Left lung (tissue), 10 donors: ENCODE results near the gene MRPS35. TPM values are rescaled to one million over a fixed set of nuclear protein-coding genes. Genes with fewer than 3 reads are reported as not detected.

Source experiments
- ATAC-seq: fragments of 200-7000 bp; cut with Tn5 transposase; one replicate; pipeline ENCODE4 v1.9.1; 2020; ENCODE audit warnings: moderate library complexity
- DNase-seq, 4 donors: peaks; one replicate each; pipeline ENCODE4 v3.0.0-alpha.2; 2013 to 2020
- H3K27ac ChIP-seq, 2 donors: fragments of 200-600 bp; sonication (generic) in 1 of 2; one replicate each; pipeline versions ENCODE4 v1.5.0 to v1.8.0; 2020 to 2021
- H3K27me3 ChIP-seq, 2 donors: fragments of 200-600 bp; sonication (generic) in 1 of 2; one replicate each; pipeline versions ENCODE4 v1.5.0 to v1.8.0; 2020 to 2021
- H3K36me3 ChIP-seq, 2 donors: fragments of 200-600 bp; sonication (generic) in 1 of 2; one replicate each; pipeline versions ENCODE4 v1.5.0 to v1.8.0; 2020 to 2021
- H3K4me1 ChIP-seq, 2 donors: fragments of 200-600 bp; one replicate each; pipeline ENCODE4 v1.8.0; 2021
- H3K4me3 ChIP-seq, 2 donors: fragments of 200-600 bp; sonication (generic) in 1 of 2; one replicate each; pipeline versions ENCODE4 v1.5.0 to v1.8.0; 2020 to 2021; ENCODE audit warnings: mild to moderate bottlenecking in 1 of 2
- H3K9me3 ChIP-seq, 2 donors: fragments of 200-600 bp; sonication (generic) in 1 of 2; one replicate each; pipeline versions ENCODE4 v1.5.0 to v1.8.0; 2020 to 2021
- CTCF ChIP-seq, 2 donors: fragments of 200-600 bp; sonication (generic) in 1 of 2; IDR thresholded peaks; one replicate each; pipeline versions ENCODE4 v1.5.0 to v1.8.0; 2021; ENCODE audit warnings: antibody characterized with exemption in 2 of 2
- intact Hi-C, 2 donors: fragments of 100-400 bp; cut with DNase I; formaldehyde crosslinking; loops; one replicate each; pipeline versions ENCODE4 v1.11.2 to v1.14.2; 2022
- polyA plus RNA-seq, 6 donors: library from polyadenylated mRNA; unstranded; fragments of 120-200 nt; gene quantifications; one replicate each; pipeline ENCODE4 v1.2.1, GENCODE V29; 2013; ENCODE audit not compliant: insufficient read length in 6 of 6
- total RNA-seq, 2 donors: library from RNA; stranded (reverse); fragmentation: NEBNext Ultra II Directional; extraction: Animal tissue kit (Norgen Biotek cat#: 25700); gene quantifications; one replicate each; pipeline ENCODE4 v1.2.1, GENCODE V29; 2021
- donor health status: DM: no; HTN: yes; CAD: no.
- donor health status: DM: no; HTN: no; CAD: no.

Gene MRPS35
- total and polyA plus RNA-seq, 8 donors: 31.9 to 56.6 (median 50.7) TPM

DNA sequence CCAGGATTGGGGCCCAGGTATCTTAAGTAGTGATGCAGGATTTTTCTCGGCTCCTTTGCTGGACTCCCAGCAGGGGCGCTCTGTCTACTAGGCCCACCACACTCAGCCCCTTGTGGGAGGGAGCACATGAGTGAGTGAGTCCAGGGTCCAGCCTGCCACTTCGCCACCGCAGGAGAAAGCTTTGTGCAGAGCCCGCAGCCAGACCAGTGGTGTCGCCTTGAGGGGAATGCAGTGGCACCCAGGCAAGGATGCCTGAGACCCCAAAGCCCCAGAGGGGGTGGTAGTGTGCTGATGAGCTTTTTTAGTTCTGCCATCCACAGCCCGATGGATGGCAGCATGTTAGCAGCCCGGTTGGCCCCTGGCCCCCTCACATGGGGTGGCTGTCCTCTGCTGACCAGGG is 5.4 kb upstream of the MRPS35 start:
- no peaks in the 10 kb centered on the region for H3K9me3 ChIP-seq
- H3K27me3 ChIP-seq: no peaks in the 10 kb centered on the region
- peaks cover 0 to 11% of the 10 kb centered on the region in 2 donors for H3K4me1 ChIP-seq
- ATAC-seq: no peak
- H3K36me3 ChIP-seq: no peaks in the 10 kb centered on the region
- peak in 1 of 4 donors; percentile 52 for DNase-seq
- intact Hi-C loops: no loop called here
- no peak overlapping the region for H3K4me3 ChIP-seq
- H3K27ac ChIP-seq: no peak overlapping the region
- no peak for TF ChIP-seq CTCF (IDR thresholded peaks at IDR 0.05)

- no peaks in the 10 kb centered on the region for H3K36me3 ChIP-seq
- DNase-seq (no peak), ATAC-seq (no peak)
- no peaks in the 10 kb centered on the region for H3K9me3 ChIP-seq
- no peaks in the 10 kb centered on the region for H3K27me3 ChIP-seq
- TF ChIP-seq CTCF (IDR thresholded peaks at IDR 0.05): no peak
- no peak overlapping the region for H3K27ac ChIP-seq
- no peak overlapping the region for H3K4me3 ChIP-seq
- intact Hi-C loops: no loop called here
- H3K4me1 ChIP-seq: peaks cover 8 to 22% of the 10 kb centered on the region in 2 donors
Measured at GRCh38 chr12:27707216-27707615, 3.4 kb upstream of the MRPS35 start.

DNA sequence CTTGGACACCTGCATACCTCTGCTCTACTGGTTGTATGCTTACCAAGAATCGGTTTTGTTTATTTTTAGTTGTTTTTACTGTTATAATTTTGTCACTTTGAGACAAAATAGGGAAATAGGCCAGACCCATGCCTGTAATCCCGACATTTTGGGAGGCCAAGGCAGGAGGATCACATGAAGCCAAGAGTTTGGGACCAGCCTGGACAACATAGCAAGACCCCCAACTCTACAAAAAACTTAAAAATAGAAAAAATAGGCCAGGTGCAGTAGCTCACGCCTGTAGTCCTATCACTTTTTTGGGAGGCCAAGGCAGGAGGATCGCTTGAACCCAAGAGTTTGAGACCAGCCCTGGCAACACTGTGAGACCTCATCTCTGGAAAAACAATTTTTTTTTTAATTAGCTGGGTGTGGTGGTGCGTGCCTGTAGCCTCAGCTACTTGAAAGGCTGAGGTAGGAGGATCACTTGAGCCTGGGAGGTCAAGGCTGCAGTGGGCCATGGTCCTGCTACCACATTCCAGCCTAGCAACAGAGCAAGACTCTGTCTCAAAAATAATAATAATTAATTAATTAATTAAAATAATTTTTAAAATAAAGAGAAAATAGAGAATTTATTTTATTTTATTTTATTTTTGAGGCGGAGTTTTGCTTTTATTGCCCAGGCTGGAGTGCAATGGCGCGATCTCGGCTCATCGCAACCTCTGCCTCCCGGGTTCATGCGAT is 1.3 kb upstream of the MRPS35 start:
- Histone ChIP-seq H3K27ac (peak overlapping the region; percentile 87 to 93), H3K4me3 (peak overlapping the region; percentile 66 to 76)
- intact Hi-C loops: no loop called here

GRCh38 chr12:27709932-27710591 is 570 bp upstream of the MRPS35 start:
- Histone ChIP-seq H3K9me3 (no peaks in the 10 kb centered on the region), H3K27me3 (no peaks in the 10 kb centered on the region), H3K4me1 (peaks cover 9 to 13% of the 10 kb centered on the region in 2 donors), H3K27ac (peak overlapping the region; percentile 87 to 93), H3K36me3 (peaks cover 0 to 2% of the 10 kb centered on the region in 2 donors), H3K4me3 (peak overlapping the region; percentile 66 to 76)
- DNase-seq (peak in 2 of 4 donors; percentile 52 to 59), ATAC-seq (peak; percentile 71)
- no peak for TF ChIP-seq CTCF (IDR thresholded peaks at IDR 0.05)
- intact Hi-C loops: no loop called here

More for the DNA sequence above, 1.3 kb upstream of the MRPS35 start:
- Histone ChIP-seq H3K36me3 (no peaks in the 10 kb centered on the region), H3K9me3 (no peaks in the 10 kb centered on the region), H3K27me3 (no peaks in the 10 kb centered on the region), H3K4me1 (peaks cover 9 to 13% of the 10 kb centered on the region in 2 donors)
- TF ChIP-seq CTCF (IDR thresholded peaks at IDR 0.05): no peak
- DNase-seq (no peak), ATAC-seq (no peak)

DNA sequence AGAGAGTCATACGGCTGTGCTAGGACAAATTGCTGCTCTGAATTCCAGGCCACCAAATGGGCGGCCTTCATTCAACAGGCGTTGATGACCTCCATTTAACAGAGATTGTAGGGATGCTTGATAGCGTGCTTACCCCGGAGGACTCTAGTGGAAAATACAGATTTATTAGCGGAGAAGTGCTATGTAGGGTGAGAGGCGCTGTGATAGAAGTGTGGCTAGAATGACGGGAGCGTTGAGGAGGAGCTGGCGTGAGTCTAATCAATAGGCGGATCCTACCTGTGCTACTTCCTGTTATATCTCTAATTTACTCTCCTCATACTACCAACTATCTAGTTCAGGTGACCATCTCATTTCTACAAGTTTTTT is 668 bp downstream of the MRPS35 start:
- Histone ChIP-seq H3K27ac (peak overlapping the region in 1 of 2 donors; percentile 87), H3K4me3 (peak overlapping the region; percentile 66 to 76), H3K4me1 (peaks cover 9 to 13% of the 10 kb centered on the region in 2 donors), H3K9me3 (no peaks in the 10 kb centered on the region), H3K27me3 (no peaks in the 10 kb centered on the region), H3K36me3 (peaks cover 0 to 11% of the 10 kb centered on the region in 2 donors)
- ATAC-seq (no peak), DNase-seq (no peak)
- TF ChIP-seq CTCF (IDR thresholded peaks at IDR 0.05): no peak
- intact Hi-C loops: no loop called here
